HEK293 (cell line): Measurements from ENCODE around the gene KIF1A.

Experiments
- CTCF ChIA-PET: fragments of 350-600 bp; formaldehyde crosslinking; extraction: SDS; loops from one replicate; lab custom pipeline; 2021; ENCODE audit warnings: antibody characterized with exemption; lab: Yijun Ruan, JAX
- POLR2A ChIA-PET: fragments of 300-600 bp; formaldehyde crosslinking; extraction: SDS; loops from one replicate; lab custom pipeline; 2020; ENCODE audit warnings: antibody characterized with exemption, inconsistent platforms; lab: Yijun Ruan, JAX
- H3K27ac ChIP-seq: fragments of 200-500 bp; sonication (Bioruptor generic); 2 replicates; pipeline ENCODE4 v1.5.1; 2014; ENCODE audit warnings: low read depth, low read length, control low read depth, inconsistent platforms; ENCODE audit errors: extremely low read depth
- H3K36me3 ChIP-seq, 2 experiments: fragments of 200-500 bp in 1 of 2; sonication (Bioruptor generic) in 1 of 2; 1 replicate in 1 of 2; 2 replicates in 1 of 2; pipeline ENCODE4 v1.5.1; 2014 to 2017; ENCODE audit warnings: inconsistent platforms in 2 of 2, low read length in 2 of 2; ENCODE audit not compliant: control insufficient read depth in 2 of 2, insufficient read depth in 1 of 2
- H3K4me1 ChIP-seq: fragments of 200-500 bp; sonication (Bioruptor generic); 2 replicates; pipeline ENCODE4 v1.5.1; 2014; ENCODE audit warnings: mild to moderate bottlenecking, low read length, inconsistent platforms; ENCODE audit not compliant: control insufficient read depth, insufficient read depth
- H3K4me3 ChIP-seq: 2 replicates; pipeline ENCODE4 v1.5.1; 2011; ENCODE audit warnings: low read depth, mild to moderate bottlenecking, control low read depth, low read length, moderate library complexity
- H3K9me3 ChIP-seq: fragments of 200-500 bp; sonication (Bioruptor generic); 2 replicates; pipeline ENCODE4 v1.5.1; 2014; ENCODE audit warnings: low read depth, low read length, inconsistent platforms; ENCODE audit not compliant: control insufficient read depth, insufficient read depth
- GLIS2 ChIP-seq: fragments of 450-650 bp; formaldehyde crosslinking; IDR thresholded peaks from 2 replicates; pipeline ENCODE4 v1.5.1; 2016; ENCODE audit warnings: missing biosample characterization, missing genetic modification characterization
- IKZF3 ChIP-seq: fragments of 450-650 bp; IDR thresholded peaks from 2 replicates; pipeline ENCODE4 v1.5.0; 2018; ENCODE audit warnings: missing biosample characterization, mild to moderate bottlenecking, missing genetic modification characterization, moderate library complexity
- KLF9 ChIP-seq: fragments of 450-650 bp; formaldehyde crosslinking; IDR thresholded peaks from 2 replicates; pipeline ENCODE4 v1.5.1; 2016; ENCODE audit warnings: missing biosample characterization, missing genetic modification characterization, low read depth
- YY2 ChIP-seq: fragments of 450-650 bp; formaldehyde crosslinking; IDR thresholded peaks from 2 replicates; pipeline ENCODE4 v1.5.1; 2016; ENCODE audit warnings: missing biosample characterization, missing genetic modification characterization
- ZBTB20 ChIP-seq: fragments of 450-650 bp; formaldehyde crosslinking; IDR thresholded peaks from 2 replicates; pipeline ENCODE4 v1.5.1; 2016; ENCODE audit warnings: missing biosample characterization, missing genetic modification characterization
- ZNF132 ChIP-seq: fragments of 450-650 bp; formaldehyde crosslinking; IDR thresholded peaks from 2 replicates; pipeline ENCODE4 v1.5.1; 2017; ENCODE audit warnings: missing biosample characterization, missing genetic modification characterization, borderline replicate concordance
- ZNF140 ChIP-seq: fragments of 450-650 bp; formaldehyde crosslinking; IDR thresholded peaks from 2 replicates; pipeline ENCODE4 v1.5.1; 2016; ENCODE audit warnings: missing biosample characterization, missing genetic modification characterization
- ZNF184 ChIP-seq: fragments of 450-650 bp; IDR thresholded peaks from 2 replicates; pipeline ENCODE4 v1.5.1; 2018; ENCODE audit warnings: missing biosample characterization, mild to moderate bottlenecking, missing genetic modification characterization
- ZNF19 ChIP-seq: fragments of 450-650 bp; formaldehyde crosslinking; IDR thresholded peaks from 2 replicates; pipeline ENCODE4; 2016; ENCODE audit warnings: missing biosample characterization, missing genetic modification characterization, low read depth
- ZNF423 ChIP-seq: fragments of 450-650 bp; formaldehyde crosslinking; IDR thresholded peaks from 2 replicates; pipeline ENCODE4 v1.5.1; 2016; ENCODE audit warnings: missing biosample characterization, missing genetic modification characterization
- ZNF514 ChIP-seq: fragments of 450-650 bp; formaldehyde crosslinking; IDR thresholded peaks from 2 replicates; pipeline ENCODE4 v1.5.1; 2016; ENCODE audit warnings: missing biosample characterization, missing genetic modification characterization
- ZNF529 ChIP-seq: fragments of 450-650 bp; formaldehyde crosslinking; IDR thresholded peaks from 2 replicates; pipeline ENCODE4 v1.5.1; 2017; ENCODE audit warnings: missing genetic modification characterization, missing biosample characterization; ENCODE audit not compliant: insufficient replicate concordance
- ZNF530 ChIP-seq: fragments of 450-650 bp; formaldehyde crosslinking; IDR thresholded peaks from 2 replicates; pipeline ENCODE4 v1.5.1; 2016; ENCODE audit warnings: low read depth, missing biosample characterization, missing genetic modification characterization
- ZNF571 ChIP-seq: fragments of 450-650 bp; formaldehyde crosslinking; IDR thresholded peaks from 2 replicates; pipeline ENCODE4 v1.5.0; 2017; ENCODE audit warnings: missing biosample characterization, missing genetic modification characterization
- ZNF768 ChIP-seq: fragments of 450-650 bp; formaldehyde crosslinking; IDR thresholded peaks from 2 replicates; pipeline ENCODE4 v1.5.1; 2018; ENCODE audit warnings: missing biosample characterization, mild to moderate bottlenecking, missing genetic modification characterization
- TF ChIP-seq, protein P1 (sequence below): fragments of 450-650 bp; formaldehyde crosslinking; IDR thresholded peaks from 2 replicates; pipeline ENCODE4 v1.5.1; 2016; ENCODE audit warnings: missing biosample characterization, missing genetic modification characterization
- TF ChIP-seq, protein P2 (sequence below): fragments of 450-650 bp; formaldehyde crosslinking; IDR thresholded peaks from 2 replicates; pipeline ENCODE4 v1.5.1; 2016; ENCODE audit warnings: missing biosample characterization, missing genetic modification characterization
- TF ChIP-seq, protein P3 (sequence below): fragments of 450-650 bp; formaldehyde crosslinking; IDR thresholded peaks from 2 replicates; pipeline ENCODE4 v1.5.1; 2017; ENCODE audit warnings: missing biosample characterization, mild to moderate bottlenecking, missing genetic modification characterization, moderate library complexity
- TF ChIP-seq, protein P4 (sequence below): fragments of 450-650 bp; formaldehyde crosslinking; IDR thresholded peaks from 2 replicates; pipeline ENCODE4 v1.5.1; 2016; ENCODE audit warnings: missing biosample characterization, missing genetic modification characterization
- TF ChIP-seq, protein P5 (sequence below): fragments of 450-650 bp; formaldehyde crosslinking; IDR thresholded peaks from 2 replicates; pipeline ENCODE4 v1.5.1; 2016; ENCODE audit warnings: missing biosample characterization, missing genetic modification characterization
- TF ChIP-seq, protein P6 (sequence below): fragments of 450-650 bp; formaldehyde crosslinking; IDR thresholded peaks from 2 replicates; pipeline ENCODE4 v1.5.1; 2016; ENCODE audit warnings: missing biosample characterization, missing genetic modification characterization, low read depth

The KIF1A gene

DNA sequence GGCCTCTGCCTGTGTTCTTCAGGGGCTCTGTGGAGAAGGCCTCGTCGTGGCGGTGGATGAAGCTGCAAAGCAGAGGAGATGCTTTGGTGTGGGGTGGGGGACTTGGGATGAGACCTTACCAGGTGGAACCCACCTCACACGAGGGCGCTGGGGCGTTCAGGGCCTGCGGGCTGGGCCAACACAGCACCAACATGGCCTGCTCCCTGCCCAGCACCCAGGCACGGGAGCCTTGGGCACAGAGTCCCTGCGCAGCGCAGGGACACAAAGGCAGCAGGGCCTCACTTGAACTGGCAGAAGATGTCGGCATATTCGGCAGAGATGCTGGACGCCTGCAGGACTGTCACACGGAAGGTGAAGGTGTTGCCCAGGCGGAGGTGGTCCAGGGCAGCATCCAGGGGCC lies 74.6 kb downstream of the KIF1A start (continued):
- TF ChIP-seq, protein P1, sequence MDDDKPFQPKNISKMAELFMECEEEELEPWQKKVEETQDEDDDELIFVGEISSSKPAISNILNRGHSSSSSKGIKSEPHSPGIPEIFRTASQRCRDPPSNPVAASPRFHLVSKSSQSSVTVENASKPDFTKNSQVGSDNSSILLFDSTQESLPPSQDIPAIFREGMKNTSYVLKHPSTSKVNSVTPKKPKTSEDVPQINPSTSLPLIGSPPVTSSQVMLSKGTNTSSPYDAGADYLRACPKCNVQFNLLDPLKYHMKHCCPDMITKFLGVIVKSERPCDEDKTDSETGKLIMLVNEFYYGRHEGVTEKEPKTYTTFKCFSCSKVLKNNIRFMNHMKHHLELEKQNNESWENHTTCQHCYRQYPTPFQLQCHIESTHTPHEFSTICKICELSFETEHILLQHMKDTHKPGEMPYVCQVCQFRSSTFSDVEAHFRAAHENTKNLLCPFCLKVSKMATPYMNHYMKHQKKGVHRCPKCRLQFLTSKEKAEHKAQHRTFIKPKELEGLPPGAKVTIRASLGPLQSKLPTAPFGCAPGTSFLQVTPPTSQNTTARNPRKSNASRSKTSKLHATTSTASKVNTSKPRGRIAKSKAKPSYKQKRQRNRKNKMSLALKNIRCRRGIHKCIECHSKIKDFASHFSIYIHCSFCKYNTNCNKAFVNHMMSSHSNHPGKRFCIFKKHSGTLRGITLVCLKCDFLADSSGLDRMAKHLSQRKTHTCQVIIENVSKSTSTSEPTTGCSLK (tag by site-specific recombination) = no peak
- TF ChIP-seq, protein P2, sequence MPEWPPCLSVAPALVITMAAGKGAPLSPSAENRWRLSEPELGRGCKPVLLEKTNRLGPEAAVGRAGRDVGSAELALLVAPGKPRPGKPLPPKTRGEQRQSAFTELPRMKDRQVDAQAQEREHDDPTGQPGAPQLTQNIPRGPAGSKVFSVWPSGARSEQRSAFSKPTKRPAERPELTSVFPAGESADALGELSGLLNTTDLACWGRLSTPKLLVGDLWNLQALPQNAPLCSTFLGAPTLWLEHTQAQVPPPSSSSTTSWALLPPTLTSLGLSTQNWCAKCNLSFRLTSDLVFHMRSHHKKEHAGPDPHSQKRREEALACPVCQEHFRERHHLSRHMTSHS (tag by site-specific recombination) = no peak
- no peak for TF ChIP-seq ZNF184 (tag by site-specific recombination)
- no peak for TF ChIP-seq ZNF514 (tag by site-specific recombination)
- no peak for TF ChIP-seq ZNF132 (tag by site-specific recombination)
- TF ChIP-seq ZNF529 = no peak
- no peak for TF ChIP-seq ZNF19 (tag by site-specific recombination)
- TF ChIP-seq KLF9 (tag by site-specific recombination) = no peak
- no peak for TF ChIP-seq ZNF768 (tag by site-specific recombination)
- no peak for TF ChIP-seq ZNF530 (tag by site-specific recombination)
- no peak for TF ChIP-seq ZNF423 (tag by site-specific recombination)
- TF ChIP-seq, all 188 proteins: peak for 0

DNA sequence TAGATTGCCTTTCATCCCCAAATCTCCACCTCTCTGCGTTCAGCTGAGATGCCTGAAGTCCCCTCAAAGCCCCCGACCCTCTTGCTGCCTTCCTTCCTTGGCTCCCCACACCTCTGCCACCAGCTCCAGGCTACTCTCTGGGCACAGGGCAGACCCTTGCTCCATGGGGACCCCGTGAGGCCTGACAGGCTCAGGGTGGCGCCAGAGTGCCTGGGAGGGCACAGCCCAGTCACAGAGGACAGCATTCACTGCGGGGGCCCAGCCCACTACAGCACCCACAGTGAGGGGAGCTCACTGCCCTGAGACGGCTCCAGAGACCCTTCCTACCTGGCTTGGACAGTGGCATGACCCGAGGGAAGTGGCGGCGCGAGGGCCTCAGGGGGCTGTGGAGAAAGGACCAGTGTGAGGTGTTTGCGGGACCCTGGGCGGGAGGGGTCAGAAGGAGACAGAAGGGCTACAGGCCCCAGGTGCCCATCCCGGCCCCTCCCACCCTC lies 77.4 kb downstream of the KIF1A start:
- Histone ChIP-seq H3K4me3 (no peak overlapping the region), H3K36me3 (peaks cover 0 to 58% of the 10 kb centered on the region in 2 experiments; a peak in 2 of 3 replicates), H3K9me3 (no peaks in the 10 kb centered on the region)
- ChIA-PET CTCF (interaction anchor here (1.1 to 1.5 kb wide), 2 partner anchors 40 to 98 kb away, joined by 5 read pairs; no protein-coding TSS in a partner anchor), POLR2A (interaction anchor here (0.6 to 1.1 kb wide), 2 partner anchors 53 to 98 kb away, joined by 3 read pairs; no protein-coding TSS in a partner anchor)
- 0 out of 2 replicates have a peak, but pooled peaks have one; percentile 28 for TF ChIP-seq GLIS2 (tag by site-specific recombination)
- TF ChIP-seq, protein P3, sequence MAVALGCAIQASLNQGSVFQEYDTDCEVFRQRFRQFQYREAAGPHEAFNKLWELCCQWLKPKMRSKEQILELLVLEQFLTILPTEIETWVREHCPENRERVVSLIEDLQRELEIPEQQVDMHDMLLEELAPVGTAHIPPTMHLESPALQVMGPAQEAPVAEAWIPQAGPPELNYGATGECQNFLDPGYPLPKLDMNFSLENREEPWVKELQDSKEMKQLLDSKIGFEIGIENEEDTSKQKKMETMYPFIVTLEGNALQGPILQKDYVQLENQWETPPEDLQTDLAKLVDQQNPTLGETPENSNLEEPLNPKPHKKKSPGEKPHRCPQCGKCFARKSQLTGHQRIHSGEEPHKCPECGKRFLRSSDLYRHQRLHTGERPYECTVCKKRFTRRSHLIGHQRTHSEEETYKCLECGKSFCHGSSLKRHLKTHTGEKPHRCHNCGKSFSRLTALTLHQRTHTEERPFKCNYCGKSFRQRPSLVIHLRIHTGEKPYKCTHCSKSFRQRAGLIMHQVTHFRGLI (tag by site-specific recombination) = no peak
- no peak for TF ChIP-seq IKZF3 (tag by site-specific recombination)
- TF ChIP-seq, protein P4, sequence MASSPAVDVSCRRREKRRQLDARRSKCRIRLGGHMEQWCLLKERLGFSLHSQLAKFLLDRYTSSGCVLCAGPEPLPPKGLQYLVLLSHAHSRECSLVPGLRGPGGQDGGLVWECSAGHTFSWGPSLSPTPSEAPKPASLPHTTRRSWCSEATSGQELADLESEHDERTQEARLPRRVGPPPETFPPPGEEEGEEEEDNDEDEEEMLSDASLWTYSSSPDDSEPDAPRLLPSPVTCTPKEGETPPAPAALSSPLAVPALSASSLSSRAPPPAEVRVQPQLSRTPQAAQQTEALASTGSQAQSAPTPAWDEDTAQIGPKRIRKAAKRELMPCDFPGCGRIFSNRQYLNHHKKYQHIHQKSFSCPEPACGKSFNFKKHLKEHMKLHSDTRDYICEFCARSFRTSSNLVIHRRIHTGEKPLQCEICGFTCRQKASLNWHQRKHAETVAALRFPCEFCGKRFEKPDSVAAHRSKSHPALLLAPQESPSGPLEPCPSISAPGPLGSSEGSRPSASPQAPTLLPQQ (tag by site-specific recombination) = no peak
- TF ChIP-seq ZNF571 (tag by site-specific recombination) = no peak
- no peak for TF ChIP-seq ZNF140
- TF ChIP-seq YY2 (tag by site-specific recombination) = no peak
- TF ChIP-seq, all 188 proteins: peak for 1
- H3K4me1 ChIP-seq = no peaks in the 10 kb centered on the region
- H3K27ac ChIP-seq = no peak overlapping the region

DNA sequence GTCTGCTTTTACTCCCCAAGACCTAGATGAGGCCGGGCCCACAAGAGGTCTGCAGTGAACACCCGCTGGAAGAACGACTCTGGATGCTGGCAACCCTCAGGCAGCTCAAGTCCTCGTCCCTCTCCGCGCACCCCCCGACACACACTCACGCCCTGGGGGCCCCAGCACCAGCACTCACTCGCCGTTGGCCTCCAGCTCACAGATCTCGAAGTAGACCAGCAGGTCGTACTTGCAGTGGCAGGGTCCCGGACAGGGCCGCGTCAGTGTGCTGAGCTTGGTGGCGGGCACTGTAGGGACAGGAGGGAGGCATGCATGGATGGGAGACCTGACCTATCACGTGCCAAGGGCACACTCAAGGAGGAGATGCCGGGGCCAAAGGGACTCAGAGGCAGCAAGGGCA lies 78.9 kb downstream of the KIF1A start:
- H3K4me1 ChIP-seq = no peaks in the 10 kb centered on the region
- H3K27ac ChIP-seq = no peak overlapping the region
- no peak overlapping the region for H3K4me3 ChIP-seq
- POLR2A ChIA-PET = no interaction called here
- H3K9me3 ChIP-seq = no peaks in the 10 kb centered on the region
- CTCF ChIA-PET = no interaction called here
- H3K36me3 ChIP-seq = peaks cover 0 to 61% of the 10 kb centered on the region in 2 experiments; a peak in 2 of 3 replicates
- TF ChIP-seq, protein P5, sequence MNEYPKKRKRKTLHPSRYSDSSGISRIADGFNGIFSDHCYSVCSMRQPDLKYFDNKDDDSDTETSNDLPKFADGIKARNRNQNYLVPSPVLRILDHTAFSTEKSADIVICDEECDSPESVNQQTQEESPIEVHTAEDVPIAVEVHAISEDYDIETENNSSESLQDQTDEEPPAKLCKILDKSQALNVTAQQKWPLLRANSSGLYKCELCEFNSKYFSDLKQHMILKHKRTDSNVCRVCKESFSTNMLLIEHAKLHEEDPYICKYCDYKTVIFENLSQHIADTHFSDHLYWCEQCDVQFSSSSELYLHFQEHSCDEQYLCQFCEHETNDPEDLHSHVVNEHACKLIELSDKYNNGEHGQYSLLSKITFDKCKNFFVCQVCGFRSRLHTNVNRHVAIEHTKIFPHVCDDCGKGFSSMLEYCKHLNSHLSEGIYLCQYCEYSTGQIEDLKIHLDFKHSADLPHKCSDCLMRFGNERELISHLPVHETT = no peak
- TF ChIP-seq, protein P6, sequence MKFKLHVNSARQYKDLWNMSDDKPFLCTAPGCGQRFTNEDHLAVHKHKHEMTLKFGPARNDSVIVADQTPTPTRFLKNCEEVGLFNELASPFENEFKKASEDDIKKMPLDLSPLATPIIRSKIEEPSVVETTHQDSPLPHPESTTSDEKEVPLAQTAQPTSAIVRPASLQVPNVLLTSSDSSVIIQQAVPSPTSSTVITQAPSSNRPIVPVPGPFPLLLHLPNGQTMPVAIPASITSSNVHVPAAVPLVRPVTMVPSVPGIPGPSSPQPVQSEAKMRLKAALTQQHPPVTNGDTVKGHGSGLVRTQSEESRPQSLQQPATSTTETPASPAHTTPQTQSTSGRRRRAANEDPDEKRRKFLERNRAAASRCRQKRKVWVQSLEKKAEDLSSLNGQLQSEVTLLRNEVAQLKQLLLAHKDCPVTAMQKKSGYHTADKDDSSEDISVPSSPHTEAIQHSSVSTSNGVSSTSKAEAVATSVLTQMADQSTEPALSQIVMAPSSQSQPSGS (tag by site-specific recombination) = no peak
- TF ChIP-seq ZBTB20 (tag by site-specific recombination) = no peak
